GM12872 (cell line): ENCODE measurements around the gene MRPS31.

Experiments
- CTCF ChIP-seq: IDR thresholded peaks from 3 replicates; pipeline ENCODE4 v1.5.1; 2011; ENCODE audit warnings: low read depth, mild to moderate bottlenecking, low read length, moderate library complexity; ENCODE audit not compliant: insufficient read depth

Gene MRPS31

DNA sequence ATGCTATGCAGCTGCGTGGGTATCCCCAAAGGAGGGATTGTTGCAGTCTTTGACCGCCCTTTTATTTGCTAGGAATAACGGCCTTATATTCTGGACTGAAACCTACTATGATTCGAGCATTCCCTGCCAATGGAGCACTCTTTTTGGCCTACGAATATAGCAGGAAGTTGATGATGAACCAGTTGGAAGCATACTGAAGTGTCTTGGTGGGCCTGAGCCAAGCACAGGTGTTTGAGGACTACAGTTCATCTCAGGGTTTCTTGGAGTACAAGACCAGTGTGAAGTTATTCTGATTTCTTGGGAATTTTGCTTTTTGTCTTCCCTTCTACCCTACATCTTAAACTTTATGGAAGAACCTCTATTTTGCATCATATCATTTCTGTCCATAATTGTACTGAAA, 38.5 kb upstream of the MRPS31 start:
- no peak for TF ChIP-seq CTCF

- no peak for TF ChIP-seq CTCF
These were observed 35.3 kb upstream of the MRPS31 start for GRCh38 chr13:40806241-40806640.

GRCh38 chr13:40803316-40803715, 32.3 kb upstream of the MRPS31 start:
- no peak for TF ChIP-seq CTCF

- no peak for TF ChIP-seq CTCF
These were observed 30.5 kb upstream of the MRPS31 start for GRCh38 chr13:40801255-40802217.

- no peak for TF ChIP-seq CTCF
These were observed 29.6 kb upstream of the MRPS31 start for GRCh38 chr13:40800559-40800958.

GRCh38 chr13:40799508-40799907, 28.5 kb upstream of the MRPS31 start:
- no peak for TF ChIP-seq CTCF

- no peak for TF ChIP-seq CTCF
These were observed 27.4 kb upstream of the MRPS31 start for GRCh38 chr13:40798380-40798779.
